ENCODE measurements around the gene B9D1.

- TF ChIP-seq GATA2 (IDR thresholded peaks at IDR 0.05; ENCODE audit: low read depth, low read length) (no peak), GATA3 (IDR thresholded peaks at IDR 0.05; ENCODE audit: low read depth, low read length) (no peak)
Observed at GRCh38 chr17:19354748-19355147, 7.8 kb downstream of the B9D1 start.

Data from SH-SY5Y (cell line).